Measurements from ENCODE around the gene OR6C1.
"Not testable (repeated sequence)": the region's sequence is repeated elsewhere in the genome, so short reads cannot be mapped to it uniquely, and the experiment has no call there.

OR6C1 gene

DNA sequence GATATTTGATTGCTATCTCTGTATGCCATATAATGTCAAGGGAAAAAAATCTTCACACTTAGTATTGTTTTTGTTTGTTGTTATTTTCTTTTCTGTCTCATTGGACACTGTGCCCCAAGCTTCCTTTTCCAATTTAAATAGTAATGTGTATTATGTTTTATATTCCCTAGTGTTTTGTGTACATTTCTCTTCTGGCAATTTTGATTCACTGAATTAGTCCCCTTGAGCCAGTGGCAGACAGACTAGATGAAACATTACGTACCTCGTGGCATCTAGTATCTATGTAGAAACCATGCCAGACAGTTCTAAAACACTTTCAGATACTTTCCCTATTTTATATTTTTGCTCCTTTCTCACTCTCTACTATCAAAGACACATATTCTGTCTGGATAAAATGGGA, at the start of gene OR6C1:
OR6C1 (plus strand) TSS at position 301 of the 400 bp plus-strand sequence. CDS start 6,257 bp downstream, outside the sequence.
- DNase-seq (ENCODE audit: low spot score) = no peak

- DNase-seq (ENCODE audit: low spot score) = no peak
These were observed 33.2 kb upstream of the OR6C1 start for GRCh38 chr12:55280991-55281390.

DNA sequence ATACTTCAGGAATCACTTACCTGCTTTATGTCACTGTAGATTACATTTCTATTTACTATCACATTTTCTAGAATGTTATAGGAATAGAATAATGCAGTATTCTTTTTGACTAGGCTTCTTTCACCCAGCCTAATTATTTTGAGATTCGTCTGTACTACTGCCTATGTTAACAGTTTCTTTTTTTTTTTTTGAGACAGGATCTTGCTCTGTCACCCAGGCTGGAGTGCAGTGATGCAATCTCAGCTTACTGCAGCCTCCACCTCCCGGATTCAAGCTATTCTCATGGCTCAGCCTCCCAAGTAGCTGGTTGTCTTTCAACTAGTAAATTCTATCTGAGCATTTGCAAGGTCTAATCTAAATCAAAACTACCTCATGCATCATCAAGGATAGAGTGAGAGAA, 24.1 kb upstream of the OR6C1 start:
- DNase-seq (ENCODE audit: low spot score) = no peak

DNA sequence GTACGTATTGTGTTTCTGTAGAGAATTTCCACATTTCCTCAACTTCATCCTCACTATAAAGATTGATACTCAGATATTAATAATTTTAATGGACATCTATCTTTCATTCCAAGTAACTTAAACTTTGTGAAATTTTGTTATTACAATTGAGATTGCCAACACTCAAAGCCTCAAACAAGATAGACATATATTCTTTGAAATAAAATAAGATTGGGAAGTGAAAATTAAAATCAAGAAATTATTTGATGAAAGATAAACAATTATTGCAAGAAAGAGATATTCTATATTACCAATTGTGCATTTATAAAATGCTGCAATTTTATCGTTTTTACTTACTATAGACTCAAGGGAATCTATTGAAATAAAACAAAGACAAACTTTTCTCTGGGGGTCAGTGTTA, 17.7 kb upstream of the OR6C1 start, which contains the start of gene OR6C6:
OR6C6 (minus strand) TSS at position 101 of the 400 bp plus-strand sequence. CDS start 1,337 bp downstream, outside the sequence.
- no peak for DNase-seq (ENCODE audit: low spot score)

- no peak for DNase-seq (ENCODE audit: low spot score)
These were observed 6.1 kb downstream of the OR6C1 start for GRCh38 chr12:55320201-55320600.

GRCh38 chr12:55325801-55326200, 11.7 kb downstream of the OR6C1 start:
- DNase-seq (ENCODE audit: low spot score) = not testable (repeated sequence)

- no peak for DNase-seq (ENCODE audit: low spot score)
These were observed 16.3 kb downstream of the OR6C1 start, which contains the start of gene OR6C3 for GRCh38 chr12:55330446-55330845. TSS of gene OR6C3 (plus strand) at chr12:55330746. CDS start at chr12:55331701, 955 bp downstream.

DNA sequence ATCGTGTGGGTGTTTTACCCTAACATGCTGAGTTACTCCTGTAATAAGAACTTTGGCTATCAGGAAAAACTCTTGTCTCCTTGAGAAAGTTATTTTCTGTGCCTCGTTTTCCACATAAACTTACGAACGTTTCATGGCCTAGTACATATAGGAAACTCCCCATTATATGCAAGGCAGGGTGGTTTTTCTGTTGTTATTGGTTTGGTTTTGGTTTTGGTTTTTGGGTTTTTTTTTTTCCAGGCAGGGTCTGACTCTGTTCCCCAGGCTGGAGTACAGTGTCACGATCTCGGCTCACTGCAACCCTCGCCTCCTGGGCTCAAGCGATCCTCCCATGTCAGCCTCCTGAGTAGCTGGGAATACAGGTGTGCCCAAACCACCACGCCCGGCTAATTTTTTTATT, 21.9 kb downstream of the OR6C1 start:
- no peak for DNase-seq (ENCODE audit: low spot score)

GRCh38 chr12:55355338-55355737, 41.2 kb downstream of the OR6C1 start:
- DNase-seq (ENCODE audit: low spot score) = not testable (repeated sequence)

DNA sequence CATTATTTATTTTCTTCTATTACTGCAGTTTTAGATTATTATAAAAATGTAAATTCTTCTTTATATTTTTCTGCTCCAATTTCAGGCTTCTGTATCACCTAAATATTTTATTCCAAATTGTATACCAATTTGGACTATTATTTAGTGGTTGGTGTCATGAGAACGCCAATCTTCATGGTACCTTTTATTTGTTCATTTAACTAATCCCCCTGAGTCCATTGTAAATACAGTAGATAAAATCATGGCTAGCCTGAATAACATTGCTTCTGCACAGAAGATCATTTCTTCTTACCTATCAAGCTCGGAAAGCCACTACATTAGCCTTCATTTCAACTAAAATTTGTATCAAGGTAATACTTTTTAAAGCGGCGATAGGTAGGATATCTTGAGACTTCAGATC, 48.5 kb downstream of the OR6C1 start, which contains the start of gene OR6C75:
OR6C75 (plus strand) TSS at position 301 of the 400 bp plus-strand sequence. CDS start 2,136 bp downstream, outside the sequence.
- DNase-seq (ENCODE audit: low spot score) = no peak

DNA sequence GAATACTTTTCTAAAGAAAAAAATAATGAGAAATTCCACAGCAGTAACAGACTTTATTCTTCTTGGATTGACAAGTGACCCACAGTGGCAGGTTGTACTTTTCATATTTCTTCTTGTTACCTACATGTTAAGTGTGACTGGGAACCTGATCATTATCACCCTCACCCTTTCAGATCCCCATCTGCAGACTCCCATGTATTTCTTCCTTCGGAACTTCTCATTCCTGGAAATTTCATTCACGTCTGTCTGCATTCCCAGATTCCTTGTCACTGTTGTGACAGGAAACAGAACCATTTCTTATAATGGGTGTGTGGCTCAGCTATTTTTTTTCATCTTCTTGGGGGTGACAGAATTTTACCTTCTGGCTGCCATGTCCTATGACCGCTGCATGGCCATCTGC, 50.9 kb downstream of the OR6C1 start:
- DNase-seq (ENCODE audit: low spot score) = no peak
